A549 treated with ZK216348 at 1 μM for 4 hours (cell line): ENCODE measurements around the gene SCG3. TPM values are rescaled to one million over a fixed set of nuclear protein-coding genes. Genes with fewer than 3 reads are reported as not detected.

Experiments
- total RNA-seq: library from RNA; stranded (reverse); fragments of 200-300 nt; extraction: Qiagen RNA extraction; gene quantifications from 5 replicates; pipeline ENCODE4 v1.2.3, GENCODE V29; 2022; ENCODE audit warnings: low read depth

SCG3 gene
- total RNA-seq = 0.06 TPM in 1 of 5 replicates, not detected in the others

DNA sequence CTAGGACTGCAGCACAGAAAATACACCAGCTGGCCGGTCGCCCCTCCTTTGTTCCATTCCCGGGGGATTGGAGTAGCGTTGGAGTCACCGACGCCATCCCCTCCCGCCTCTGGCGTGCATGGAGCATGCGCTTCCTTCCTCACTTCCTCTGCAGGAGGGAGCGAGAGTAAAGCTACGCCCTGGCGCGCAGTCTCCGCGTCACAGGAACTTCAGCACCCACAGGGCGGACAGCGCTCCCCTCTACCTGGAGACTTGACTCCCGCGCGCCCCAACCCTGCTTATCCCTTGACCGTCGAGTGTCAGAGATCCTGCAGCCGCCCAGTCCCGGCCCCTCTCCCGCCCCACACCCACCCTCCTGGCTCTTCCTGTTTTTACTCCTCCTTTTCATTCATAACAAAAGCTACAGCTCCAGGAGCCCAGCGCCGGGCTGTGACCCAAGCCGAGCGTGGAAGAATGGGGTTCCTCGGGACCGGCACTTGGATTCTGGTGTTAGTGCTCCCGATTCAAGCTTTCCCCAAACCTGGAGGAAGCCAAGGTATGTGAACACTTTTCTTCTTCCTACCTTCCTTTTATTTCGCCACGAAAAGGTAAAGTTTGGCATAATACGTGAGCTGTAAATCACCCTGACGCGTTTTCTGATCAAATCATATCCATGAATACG lies at the start of gene SCG3:
Gene SCG3 (plus strand): TSS at position 201 of the 661 bp plus-strand sequence. CDS start 253 bp downstream, at position 454.

DNA sequence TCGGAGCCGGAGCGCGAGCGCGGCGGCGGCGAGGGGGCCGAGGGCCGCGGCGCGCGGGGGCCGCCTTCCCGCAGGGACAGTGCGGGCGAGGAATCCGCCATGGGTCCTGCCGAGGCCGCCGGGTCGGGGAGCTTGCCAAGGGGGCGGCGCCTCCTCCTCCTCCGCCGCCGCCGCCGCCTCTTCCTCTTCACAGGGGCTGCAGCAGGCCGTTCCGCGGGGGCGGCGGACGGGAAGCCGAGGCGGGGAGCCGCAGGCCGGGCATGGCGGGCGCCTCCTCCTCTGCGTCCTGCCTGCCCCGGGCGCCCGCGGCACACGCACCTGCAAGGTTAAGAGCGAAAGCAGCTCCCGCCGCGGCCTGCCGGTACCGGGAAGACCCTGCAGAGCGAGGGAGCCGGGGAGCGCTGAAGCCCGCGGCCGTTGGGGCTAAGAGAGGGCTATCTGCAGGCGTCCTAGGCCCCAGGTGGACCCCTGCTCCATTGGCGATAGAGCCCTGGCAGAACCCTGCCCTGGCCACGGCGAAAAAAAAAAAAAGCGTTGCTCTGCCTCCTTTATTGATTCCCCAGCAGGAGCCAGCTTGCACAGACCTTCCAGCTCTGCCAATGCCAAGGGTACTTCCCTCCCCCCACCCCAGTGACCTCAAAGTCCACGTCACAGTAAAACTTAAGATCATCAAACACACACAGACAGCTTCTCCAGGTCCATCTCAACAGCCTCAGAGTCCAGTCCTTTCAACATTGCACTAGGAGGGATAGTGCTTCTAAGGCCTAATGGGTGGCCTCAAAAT lies 56.4 kb downstream of the SCG3 start, which contains the start of gene LYSMD2:
Gene LYSMD2 (minus strand): TSS at position 134 of the 784 bp plus-strand sequence. CDS start 33 bp downstream, at position 101.

DNA sequence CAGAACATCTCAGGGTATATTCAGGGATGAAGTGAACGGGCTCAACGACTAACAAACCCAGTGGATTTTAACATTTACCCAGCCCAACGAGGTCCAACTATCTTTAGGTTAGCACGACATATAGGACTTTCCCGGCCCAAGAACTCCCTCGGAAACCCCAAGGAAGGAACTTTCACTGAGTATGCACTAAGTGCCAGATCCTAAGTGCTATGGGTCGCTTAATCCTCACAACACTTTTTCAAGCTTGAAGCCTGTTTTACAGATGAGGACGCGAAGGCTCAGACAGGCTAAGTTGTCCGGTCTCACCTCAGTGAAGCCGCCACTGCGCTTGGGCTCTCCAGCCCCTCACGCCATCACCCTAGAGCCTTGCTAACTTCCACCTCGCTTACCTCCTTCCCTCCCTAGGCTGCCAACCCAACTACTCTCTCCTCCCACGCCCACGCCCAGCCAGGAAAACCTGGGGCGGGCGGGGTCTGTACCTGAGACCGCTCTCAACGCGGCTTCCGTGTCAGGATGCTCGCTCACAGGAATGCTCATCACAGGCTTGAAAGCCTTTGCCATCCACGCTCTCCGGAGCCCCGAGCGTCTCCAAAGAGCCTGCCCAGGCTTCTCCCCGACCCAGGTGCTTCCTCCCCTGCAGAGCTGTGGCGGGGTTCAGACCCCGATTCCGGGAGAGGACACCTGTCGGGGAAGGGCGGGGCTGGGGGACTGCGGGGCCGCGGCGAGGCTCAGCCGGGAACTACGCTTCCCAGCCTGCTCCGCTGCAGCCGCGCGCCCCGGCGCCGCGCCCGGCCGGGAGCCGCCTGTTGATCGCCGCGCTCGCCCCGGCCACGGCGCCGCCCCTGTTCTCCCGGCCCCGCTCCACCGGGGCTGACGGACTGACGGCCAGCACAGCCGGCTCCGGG lies 69.7 kb downstream of the SCG3 start, which contains the start of gene TMOD2:
Gene TMOD2 (plus strand): TSS at position 806 of the 905 bp plus-strand sequence. CDS start 14,845 bp downstream, outside the sequence.

Other genes with a start within 250 kb of the SCG3 start
- 13.0 to 20.7 TPM (median 18.5 TPM) in 5 replicates for gene DMXL2, start 58.7 kb upstream of the SCG3 start, total RNA-seq
- 19.2 to 25.7 TPM (median 23.6 TPM) in 5 replicates for gene LYSMD2, start 56.2 kb downstream of the SCG3 start, total RNA-seq
- 1.2 to 2.9 TPM (median 2.0 TPM) in 5 replicates for gene TMOD2, start 70.1 kb downstream of the SCG3 start, total RNA-seq
- gene TMOD3, start 148.2 kb downstream of the SCG3 start, total RNA-seq = 38.3 to 72.4 TPM (median 63.4 TPM) in 5 replicates